CD4-positive, alpha-beta T cell (primary cell): Measurements from ENCODE around the gene MANSC4. TPM values are rescaled to one million over a fixed set of nuclear protein-coding genes. Genes with fewer than 3 reads are reported as not detected.
A peak's percentile ranks its signal among the peaks of the same experiment; 100 is the strongest.

Experiments used
- ATAC-seq: fragments of 200-7000 bp; cut with Tn5 transposase; one replicate; pipeline ENCODE4 v1.10.0; 2022; ENCODE audit warnings: mild to moderate bottlenecking; ENCODE audit not compliant: poor library complexity
- CTCF ChIA-PET: fragments of 350-600 bp; sonication (Branson Sonifier 250); formaldehyde crosslinking; loops from one replicate; lab custom pipeline; 2021; ENCODE audit warnings: antibody characterized with exemption, inconsistent platforms; lab: Charles Lee
- POLR2A ChIA-PET: fragments of 350-600 bp; sonication (Branson Sonifier 250); formaldehyde crosslinking; loops from one replicate; lab custom pipeline; 2021; ENCODE audit warnings: antibody characterized with exemption, inconsistent platforms; lab: Charles Lee
- DNase-seq, 14 experiments: peaks; one replicate each; pipeline ENCODE4 v3.0.0-alpha.2; 2013 to 2020; ENCODE audit warnings: mixed read lengths in 2 of 14
- H3K27ac ChIP-seq, 2 donors: one replicate each; pipeline versions ENCODE4 v1.5.1 to v1.7.0; 2013; ENCODE audit warnings: low read length in 2 of 2, low read depth in 1 of 2, mild to moderate bottlenecking in 1 of 2
- H3K27me3 ChIP-seq, 2 experiments: 1 replicate in 1 of 2; 2 replicates in 1 of 2; pipeline versions ENCODE4 v1.6.1 to v1.7.0; 2013; ENCODE audit warnings: low read length in 2 of 2, control low read depth in 1 of 2, mild to moderate bottlenecking in 1 of 2, moderate library complexity in 1 of 2; ENCODE audit not compliant: insufficient read depth in 2 of 2, control insufficient read depth in 1 of 2
- H3K36me3 ChIP-seq: one replicate; pipeline ENCODE4 v1.6.1; 2013; ENCODE audit warnings: low read length, control low read depth; ENCODE audit not compliant: insufficient read depth
- H3K4me1 ChIP-seq: one replicate; pipeline ENCODE4 v1.6.1; 2013; ENCODE audit warnings: low read length, control low read depth; ENCODE audit not compliant: insufficient read depth
- H3K4me3 ChIP-seq: one replicate; pipeline ENCODE4 v1.5.1; 2013; ENCODE audit warnings: mild to moderate bottlenecking, low read length, moderate library complexity
- H3K9me3 ChIP-seq, 2 experiments: 1 replicate in 1 of 2; 2 replicates in 1 of 2; pipeline versions ENCODE4 v1.6.1 to v1.7.0; 2013; ENCODE audit warnings: low read length in 2 of 2, mild to moderate bottlenecking in 2 of 2, control low read depth in 1 of 2, moderate library complexity in 1 of 2; ENCODE audit not compliant: control insufficient read depth in 1 of 2, insufficient read depth in 1 of 2
- H3K27ac Mint-ChIP-seq: one replicate; pipeline ENCODE4 v1.8.0; 2020; ENCODE audit warnings: mixed read lengths
- H3K27me3 Mint-ChIP-seq: one replicate; pipeline ENCODE4 v1.8.0; 2021; ENCODE audit warnings: mixed read lengths
- H3K36me3 Mint-ChIP-seq: one replicate; pipeline ENCODE4 v1.8.0; 2021; ENCODE audit warnings: low read depth, mixed read lengths
- H3K4me1 Mint-ChIP-seq: one replicate; pipeline ENCODE4 v1.8.0; 2021; ENCODE audit warnings: low read depth, mixed read lengths
- H3K4me3 Mint-ChIP-seq: one replicate; pipeline ENCODE4 v1.8.0; 2020; ENCODE audit warnings: mild to moderate bottlenecking, mixed read lengths
- H3K9me3 Mint-ChIP-seq: one replicate; pipeline ENCODE4 v1.8.0; 2020; ENCODE audit warnings: mixed read lengths
- CTCF ChIP-seq: fragments of 200-600 bp; IDR thresholded peaks from one replicate; pipeline ENCODE4 v1.8.0; 2022; ENCODE audit warnings: antibody characterized with exemption, mild to moderate bottlenecking
- intact Hi-C, 2 experiments: fragments of 100-400 bp; cut with DNase I in 1 of 2; cut with micrococcal nuclease in 1 of 2; formaldehyde crosslinking; loops; one replicate each; pipeline versions ENCODE4 v1.15.1 to v1.9.0; 2023 to 2025; cut with DNase I, micrococcal nuclease
- total RNA-seq, 174 experiments: library from RNA in 2 of 174; stranded (reverse) in 2 of 174; gene quantifications; one replicate each; pipeline ENCODE4 v1.2.3 and lab custom pipeline; 2021 to 2026

MANSC4 gene
- total RNA-seq, 2 experiments from 2014 or later: not detected

GRCh38 chr12:27733791-27734190 lies 46.2 kb downstream of the MANSC4 start:
- no peaks in the 10 kb centered on the region for H3K27me3 Mint-ChIP-seq
- Histone ChIP-seq H3K27ac (no peak overlapping the region), H3K4me1 (no peaks in the 10 kb centered on the region), H3K9me3 (no peaks in the 10 kb centered on the region), H3K27me3 (no peaks in the 10 kb centered on the region), H3K4me3 (no peak overlapping the region), H3K36me3 (peaks cover 48% of the 10 kb centered on the region)
- no peak overlapping the region for H3K27ac Mint-ChIP-seq
- H3K4me1 Mint-ChIP-seq: no peaks in the 10 kb centered on the region
- CTCF ChIA-PET: interaction anchor here (1.5 to 2.6 kb wide), 2 partner anchors 88 to 207 kb away, joined by 11 to 12 read pairs; no protein-coding TSS in a partner anchor
- DNase-seq (no peak), ATAC-seq (no peak)
- TF ChIP-seq CTCF: no peak
- H3K4me3 Mint-ChIP-seq: no peak overlapping the region
- no peaks in the 10 kb centered on the region for H3K9me3 Mint-ChIP-seq
- intact Hi-C loops: loop anchor here (1.0 to 10.0 kb wide), 6 partner anchors 88 to 1581 kb away; no protein-coding TSS in a partner anchor
- POLR2A ChIA-PET: no interaction called here
- H3K36me3 Mint-ChIP-seq: peaks cover 85% of the 10 kb centered on the region

GRCh38 chr12:27733052-27733656 lies 46.9 kb downstream of the MANSC4 start:
- Mint-ChIP-seq H3K27me3 (no peaks in the 10 kb centered on the region), H3K4me1 (no peaks in the 10 kb centered on the region), H3K36me3 (peaks cover 87% of the 10 kb centered on the region), H3K9me3 (no peaks in the 10 kb centered on the region), H3K4me3 (no peak overlapping the region), H3K27ac (no peak overlapping the region)
- DNase-seq (peak in 12 of 14 experiments; percentile 12 to 65 (median 30)), ATAC-seq (peak; percentile 78)
- H3K27me3 ChIP-seq: no peaks in the 10 kb centered on the region
- TF ChIP-seq CTCF: peak; percentile 87
- ChIA-PET POLR2A (no interaction called here), CTCF (interaction anchor here (0.6 to 2.6 kb wide), 4 partner anchors 12 to 207 kb away, joined by 3 to 12 read pairs (median 8); no protein-coding TSS in a partner anchor)
- H3K4me3 ChIP-seq: no peak overlapping the region
- H3K36me3 ChIP-seq: peaks cover 50% of the 10 kb centered on the region
- H3K4me1 ChIP-seq: no peaks in the 10 kb centered on the region
- intact Hi-C loops: loop anchor here (1.0 to 10.0 kb wide), 5 partner anchors 88 to 1582 kb away; no protein-coding TSS in a partner anchor
- no peak overlapping the region for H3K27ac ChIP-seq
- H3K9me3 ChIP-seq: no peaks in the 10 kb centered on the region

- Mint-ChIP-seq H3K27me3 (no peaks in the 10 kb centered on the region), H3K9me3 (no peaks in the 10 kb centered on the region), H3K36me3 (peaks cover 82% of the 10 kb centered on the region), H3K27ac (no peak overlapping the region), H3K4me3 (no peak overlapping the region), H3K4me1 (no peaks in the 10 kb centered on the region)
- Histone ChIP-seq H3K4me1 (no peaks in the 10 kb centered on the region), H3K4me3 (no peak overlapping the region), H3K36me3 (peaks cover 46% of the 10 kb centered on the region), H3K9me3 (no peaks in the 10 kb centered on the region), H3K27ac (no peak overlapping the region), H3K27me3 (no peaks in the 10 kb centered on the region)
- POLR2A ChIA-PET: no interaction called here
- DNase-seq: no peak
- CTCF ChIA-PET: interaction anchor here (0.6 to 2.6 kb wide), 4 partner anchors 13 to 208 kb away, joined by 3 to 12 read pairs (median 8); no protein-coding TSS in a partner anchor
- TF ChIP-seq CTCF: no peak
- intact Hi-C loops: loop anchor here (5.0 to 10.0 kb wide), 2 partner anchors 1140 to 1583 kb away; no protein-coding TSS in a partner anchor
- no peak for ATAC-seq
Observed at GRCh38 chr12:27732281-27732680, 47.8 kb downstream of the MANSC4 start.
